Neutrophil (primary cell): Measurements from ENCODE around the gene CWC22.

Source experiments
- H3K27ac ChIP-seq: fragments of 200-600 bp; sonication (generic); 2 replicates; pipeline ENCODE4 v1.5.1; 2016; ENCODE audit warnings: mild to moderate bottlenecking, moderate library complexity
- H3K27me3 ChIP-seq: fragments of 200-600 bp; sonication (generic); 2 replicates; pipeline ENCODE4 v1.6.0; 2016; ENCODE audit warnings: mild to moderate bottlenecking
- H3K36me3 ChIP-seq: fragments of 200-600 bp; sonication (generic); 2 replicates; pipeline ENCODE4 v1.5.1; 2017
- H3K4me1 ChIP-seq, 2 experiments: fragments of 200-600 bp in 1 of 2; sonication (generic) in 1 of 2; 1 replicate in 1 of 2; 2 replicates in 1 of 2; pipeline versions ENCODE4 v1.5.1 to v1.6.1; 2013 to 2016; ENCODE audit warnings: low read depth in 1 of 2, low read length in 1 of 2, mild to moderate bottlenecking in 1 of 2, moderate library complexity in 1 of 2; ENCODE audit not compliant: control insufficient read depth in 1 of 2, insufficient read depth in 1 of 2
- H3K4me3 ChIP-seq, 2 experiments: fragments of 200-600 bp in 1 of 2; sonication (generic) in 1 of 2; 1 replicate in 1 of 2; 2 replicates in 1 of 2; pipeline ENCODE4 v1.5.1; 2013 to 2016; ENCODE audit warnings: low read depth in 1 of 2, low read length in 1 of 2, mild to moderate bottlenecking in 1 of 2, moderate library complexity in 1 of 2
- H3K9me3 ChIP-seq: fragments of 200-600 bp; sonication (generic); 2 replicates; pipeline ENCODE4 v1.5.1; 2016
- TF ChIP-seq, protein P1 (sequence below): fragments of 200-600 bp; sonication (generic); IDR thresholded peaks from 2 replicates; pipeline ENCODE4 v1.5.1; 2016; ENCODE audit warnings: antibody characterized with exemption

Gene CWC22

DNA sequence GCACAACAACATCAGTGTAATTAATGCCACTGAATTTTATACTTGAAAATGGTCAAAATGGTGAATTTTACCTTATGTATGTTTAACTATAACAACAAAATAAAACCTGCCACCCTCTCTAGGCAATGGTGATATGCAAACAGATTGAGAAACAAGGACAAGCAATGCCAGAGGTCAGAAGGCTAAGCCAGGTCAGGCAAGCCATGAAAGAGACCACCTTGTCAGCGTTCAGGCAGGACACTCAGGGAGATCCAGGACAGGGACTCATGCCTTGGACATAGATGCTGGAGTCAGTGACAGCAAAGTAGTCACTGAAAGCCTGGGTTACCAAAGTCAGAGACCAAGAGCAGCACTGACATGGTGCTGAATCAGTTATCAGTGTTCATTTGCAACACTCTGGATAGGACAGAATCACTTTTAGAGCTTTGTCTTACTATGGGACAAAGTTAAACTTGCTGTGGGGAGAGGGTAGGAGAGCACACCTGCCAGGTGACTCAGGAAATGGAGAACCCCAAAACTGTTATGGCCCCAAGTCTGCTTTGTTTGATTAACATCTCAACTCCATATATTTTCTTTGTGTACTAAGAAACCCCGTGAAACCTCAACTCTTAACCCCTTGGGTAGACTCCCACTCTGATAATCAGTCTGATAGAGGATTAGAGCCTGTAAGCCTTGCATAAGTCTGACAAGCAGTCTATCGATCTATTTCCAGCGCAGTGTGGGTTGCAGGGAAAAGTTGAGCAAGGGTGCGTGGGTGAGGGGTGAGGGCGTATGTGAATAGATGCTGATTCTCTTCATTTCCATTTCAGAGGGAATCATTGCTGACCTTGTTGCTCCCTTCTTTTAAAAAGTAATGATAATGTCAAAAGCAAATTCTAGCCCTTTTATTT is 97.0 kb downstream of the CWC22 start:
- TF ChIP-seq, protein P1, sequence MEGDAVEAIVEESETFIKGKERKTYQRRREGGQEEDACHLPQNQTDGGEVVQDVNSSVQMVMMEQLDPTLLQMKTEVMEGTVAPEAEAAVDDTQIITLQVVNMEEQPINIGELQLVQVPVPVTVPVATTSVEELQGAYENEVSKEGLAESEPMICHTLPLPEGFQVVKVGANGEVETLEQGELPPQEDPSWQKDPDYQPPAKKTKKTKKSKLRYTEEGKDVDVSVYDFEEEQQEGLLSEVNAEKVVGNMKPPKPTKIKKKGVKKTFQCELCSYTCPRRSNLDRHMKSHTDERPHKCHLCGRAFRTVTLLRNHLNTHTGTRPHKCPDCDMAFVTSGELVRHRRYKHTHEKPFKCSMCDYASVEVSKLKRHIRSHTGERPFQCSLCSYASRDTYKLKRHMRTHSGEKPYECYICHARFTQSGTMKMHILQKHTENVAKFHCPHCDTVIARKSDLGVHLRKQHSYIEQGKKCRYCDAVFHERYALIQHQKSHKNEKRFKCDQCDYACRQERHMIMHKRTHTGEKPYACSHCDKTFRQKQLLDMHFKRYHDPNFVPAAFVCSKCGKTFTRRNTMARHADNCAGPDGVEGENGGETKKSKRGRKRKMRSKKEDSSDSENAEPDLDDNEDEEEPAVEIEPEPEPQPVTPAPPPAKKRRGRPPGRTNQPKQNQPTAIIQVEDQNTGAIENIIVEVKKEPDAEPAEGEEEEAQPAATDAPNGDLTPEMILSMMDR, result no peak
- Histone ChIP-seq H3K27me3 (no peaks in the 10 kb centered on the region), H3K36me3 (no peaks in the 10 kb centered on the region), H3K9me3 (no peaks in the 10 kb centered on the region), H3K4me1 (no peaks in the 10 kb centered on the region), H3K27ac (no peak overlapping the region), H3K4me3 (no peak overlapping the region)

DNA sequence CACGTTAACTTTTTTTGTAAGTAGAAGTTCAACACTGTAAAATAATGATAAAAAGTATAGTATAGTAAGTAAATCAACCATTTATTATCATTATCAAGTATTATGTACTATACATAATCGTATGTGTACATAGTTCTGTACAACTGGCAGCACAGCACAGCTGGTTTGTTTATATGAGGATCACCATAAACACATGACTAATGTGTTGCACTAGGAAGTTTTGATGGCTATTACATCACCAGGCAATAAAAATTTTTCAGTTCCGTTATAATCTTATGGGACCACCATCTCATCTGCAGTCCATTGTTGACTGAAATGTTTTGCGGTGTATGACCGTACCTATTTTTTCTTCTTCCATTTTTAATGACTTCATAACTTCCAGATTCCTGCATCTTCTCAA is 106.4 kb downstream of the CWC22 start:
- H3K36me3 ChIP-seq, result no peaks in the 10 kb centered on the region
- no peaks in the 10 kb centered on the region for H3K4me1 ChIP-seq
- H3K4me3 ChIP-seq, result no peak overlapping the region
- no peaks in the 10 kb centered on the region for H3K9me3 ChIP-seq
- no peak overlapping the region for H3K27ac ChIP-seq
- H3K27me3 ChIP-seq, result no peaks in the 10 kb centered on the region
- TF ChIP-seq, protein P1, result no peak

DNA sequence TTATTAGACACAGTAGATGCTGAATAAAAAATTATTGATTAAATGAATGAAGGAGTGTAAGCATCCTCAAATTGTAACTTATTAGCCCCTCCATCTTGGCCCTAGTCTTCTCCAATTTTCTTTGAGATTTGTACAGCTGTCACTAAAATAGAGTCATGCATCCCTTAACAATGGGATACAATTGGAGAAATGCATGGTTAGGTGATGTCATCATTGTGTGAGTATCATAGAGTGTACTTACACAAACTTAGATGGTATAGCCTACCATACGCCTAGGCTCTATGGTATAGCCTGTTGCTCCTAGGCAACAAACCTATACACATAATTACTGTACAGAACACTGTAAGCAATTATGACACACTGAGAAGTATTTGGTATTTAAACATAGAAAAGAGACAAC is 107.4 kb downstream of the CWC22 start:
- H3K27ac ChIP-seq, result no peak overlapping the region
- no peaks in the 10 kb centered on the region for H3K36me3 ChIP-seq
- H3K4me1 ChIP-seq, result no peaks in the 10 kb centered on the region
- H3K4me3 ChIP-seq, result no peak overlapping the region
- no peaks in the 10 kb centered on the region for H3K9me3 ChIP-seq
- TF ChIP-seq, protein P1, result no peak
- no peaks in the 10 kb centered on the region for H3K27me3 ChIP-seq

DNA sequence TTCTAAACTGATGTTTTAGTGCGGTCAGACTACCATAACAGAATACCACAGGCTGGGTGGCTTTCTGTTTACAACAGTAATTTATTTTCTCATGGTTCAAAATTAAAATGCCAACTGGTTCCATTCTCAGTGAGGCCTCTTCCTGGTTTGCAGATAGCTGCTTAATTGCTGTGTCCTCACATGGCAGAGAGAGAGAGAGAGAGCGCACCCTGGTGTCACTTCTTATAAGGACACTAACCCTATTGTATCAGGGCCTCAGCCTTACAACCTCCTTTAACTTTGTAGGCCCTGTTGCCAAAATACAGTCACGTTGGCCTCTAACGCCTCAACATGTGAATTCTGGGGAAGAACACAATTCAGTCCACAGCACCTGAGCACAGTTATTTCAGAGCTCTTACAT is 108.2 kb downstream of the CWC22 start:
- TF ChIP-seq, protein P1, result no peak
- Histone ChIP-seq H3K4me3 (no peak overlapping the region), H3K27me3 (no peaks in the 10 kb centered on the region), H3K27ac (no peak overlapping the region), H3K36me3 (no peaks in the 10 kb centered on the region), H3K4me1 (no peaks in the 10 kb centered on the region), H3K9me3 (no peaks in the 10 kb centered on the region)
